ENCODE measurements around the gene SLC44A2. TPM values are rescaled to one million over a fixed set of nuclear protein-coding genes. Genes with fewer than 3 reads are reported as not detected.

Gene SLC44A2
- total RNA-seq, 1 donor from 2014 or later = 98.6 TPM

DNA sequence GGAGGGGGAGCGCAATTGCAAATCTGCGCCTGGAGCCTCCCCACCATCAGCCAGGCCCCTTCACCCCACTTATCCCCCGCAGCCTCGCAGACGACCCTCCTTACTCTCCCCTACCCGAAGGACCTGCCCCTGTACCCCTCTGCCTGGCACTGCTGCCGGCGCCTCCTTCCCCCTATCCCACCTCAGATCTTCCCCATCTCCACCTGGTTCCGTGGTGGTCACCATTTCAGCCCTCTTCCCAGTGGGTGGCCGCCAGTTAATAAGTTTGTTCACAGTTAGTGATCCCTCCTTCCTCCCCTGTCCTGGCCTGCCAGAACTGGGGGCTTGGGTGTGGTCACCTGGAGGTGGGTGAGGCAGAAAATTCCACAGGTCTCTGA, 397 bp downstream of the SLC44A2 start:
- H3K27ac Mint-ChIP-seq = no peak overlapping the region
- intact Hi-C loops (cut with micrococcal nuclease) = no loop called here
- H3K4me1 Mint-ChIP-seq = peaks cover 26% of the 10 kb centered on the region
- peaks cover 19% of the 10 kb centered on the region for H3K36me3 Mint-ChIP-seq (ENCODE audit: low read depth)
- H3K4me3 Mint-ChIP-seq = no peak overlapping the region
- no peak for DNase-seq
- H3K9me3 Mint-ChIP-seq = no peaks in the 10 kb centered on the region
- H3K27me3 Mint-ChIP-seq = no peaks in the 10 kb centered on the region

DNA sequence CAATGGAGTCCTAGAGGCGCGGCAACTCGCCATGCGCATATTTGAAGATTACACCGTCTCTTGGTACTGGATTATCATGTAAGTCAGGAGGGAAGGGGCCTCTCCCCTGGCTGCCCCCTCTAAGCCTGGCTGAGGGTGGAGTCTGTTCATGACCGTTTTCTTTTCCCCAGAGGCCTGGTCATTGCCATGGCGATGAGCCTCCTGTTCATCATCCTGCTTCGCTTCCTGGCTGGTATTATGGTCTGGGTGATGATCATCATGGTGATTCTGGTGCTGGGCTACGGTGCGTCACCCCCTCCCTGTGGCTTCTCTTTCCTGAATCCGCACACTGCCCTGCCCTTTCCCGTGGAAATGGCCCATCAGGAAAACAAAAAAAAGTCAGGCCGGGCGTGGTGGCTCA, 6.5 kb downstream of the SLC44A2 start:
- no peak for DNase-seq
- Mint-ChIP-seq H3K4me3 (no peak overlapping the region), H3K4me1 (peaks cover 3% of the 10 kb centered on the region), H3K36me3 (ENCODE audit: low read depth) (peaks cover 55% of the 10 kb centered on the region), H3K9me3 (no peaks in the 10 kb centered on the region), H3K27me3 (no peaks in the 10 kb centered on the region), H3K27ac (no peak overlapping the region)
- intact Hi-C loops (cut with micrococcal nuclease) = no loop called here

DNA sequence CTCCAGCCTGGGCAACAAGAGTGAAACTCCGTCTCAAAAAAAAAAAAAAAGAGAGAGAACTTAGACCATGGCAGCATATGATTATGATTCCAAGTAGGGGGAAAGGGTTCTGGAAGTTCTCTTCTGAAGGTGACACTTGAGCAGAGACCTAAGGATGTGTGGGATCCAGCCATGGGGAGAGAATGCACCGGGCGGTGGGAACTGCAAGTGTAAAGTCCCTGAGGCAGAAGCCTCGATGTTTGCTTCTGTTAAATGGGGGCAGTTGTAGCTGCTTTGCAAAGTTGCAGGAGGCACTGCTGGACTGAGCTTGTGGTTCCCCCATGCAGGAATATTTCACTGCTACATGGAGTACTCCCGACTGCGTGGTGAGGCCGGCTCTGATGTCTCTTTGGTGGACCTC, 9.1 kb downstream of the SLC44A2 start:
- no peak for DNase-seq
- H3K27ac Mint-ChIP-seq = no peak overlapping the region
- no peak overlapping the region for H3K4me3 Mint-ChIP-seq
- peaks cover 10% of the 10 kb centered on the region for H3K4me1 Mint-ChIP-seq
- peaks cover 60% of the 10 kb centered on the region for H3K36me3 Mint-ChIP-seq (ENCODE audit: low read depth)
- no peaks in the 10 kb centered on the region for H3K27me3 Mint-ChIP-seq
- H3K9me3 Mint-ChIP-seq = no peaks in the 10 kb centered on the region
- intact Hi-C loops (cut with micrococcal nuclease) = no loop called here

DNA sequence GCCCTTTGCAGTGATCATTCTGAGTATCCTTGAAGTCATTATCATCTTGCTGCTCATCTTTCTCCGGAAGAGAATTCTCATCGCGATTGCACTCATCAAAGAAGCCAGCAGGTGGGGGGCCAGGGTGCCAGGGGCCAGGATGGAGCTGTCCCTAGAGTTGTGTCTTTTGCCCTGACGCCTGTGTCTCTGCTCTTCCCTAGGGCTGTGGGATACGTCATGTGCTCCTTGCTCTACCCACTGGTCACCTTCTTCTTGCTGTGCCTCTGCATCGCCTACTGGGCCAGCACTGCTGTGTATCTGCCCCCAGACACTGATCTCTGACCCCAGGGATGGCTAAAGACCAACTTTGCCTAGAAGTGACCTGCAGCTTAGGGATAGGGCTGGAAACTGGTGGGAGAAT, 9.6 kb downstream of the SLC44A2 start:
- no peak overlapping the region for H3K27ac Mint-ChIP-seq
- no peaks in the 10 kb centered on the region for H3K9me3 Mint-ChIP-seq
- peaks cover 62% of the 10 kb centered on the region for H3K36me3 Mint-ChIP-seq (ENCODE audit: low read depth)
- H3K4me3 Mint-ChIP-seq = no peak overlapping the region
- H3K27me3 Mint-ChIP-seq = no peaks in the 10 kb centered on the region
- intact Hi-C loops (cut with micrococcal nuclease) = no loop called here
- DNase-seq = no peak
- peaks cover 10% of the 10 kb centered on the region for H3K4me1 Mint-ChIP-seq

DNA sequence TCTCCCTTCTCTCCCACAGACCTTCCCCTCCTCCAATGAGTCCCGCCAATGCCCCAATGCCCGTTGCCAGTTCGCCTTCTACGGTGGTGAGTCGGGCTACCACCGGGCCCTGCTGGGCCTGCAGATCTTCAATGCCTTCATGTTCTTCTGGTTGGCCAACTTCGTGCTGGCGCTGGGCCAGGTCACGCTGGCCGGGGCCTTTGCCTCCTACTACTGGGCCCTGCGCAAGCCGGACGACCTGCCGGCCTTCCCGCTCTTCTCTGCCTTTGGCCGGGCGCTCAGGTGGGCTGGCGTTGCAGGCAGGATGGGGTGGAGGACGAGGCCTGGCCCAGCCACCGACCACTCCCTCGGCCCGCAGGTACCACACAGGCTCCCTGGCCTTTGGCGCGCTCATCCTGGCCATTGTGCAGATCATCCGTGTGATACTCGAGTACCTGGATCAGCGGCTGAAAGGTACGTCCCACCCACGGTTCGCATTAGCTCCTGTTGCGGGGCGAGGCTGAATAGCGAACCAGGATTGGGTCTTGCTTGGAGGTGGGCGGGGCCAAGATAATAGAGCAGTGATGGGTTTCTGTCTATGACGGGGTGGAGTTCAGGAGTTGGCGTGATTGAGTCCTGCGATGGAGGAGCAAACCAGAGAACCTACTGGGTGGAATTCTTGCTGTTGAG, 11.1 kb downstream of the SLC44A2 start:
- no peaks in the 10 kb centered on the region for H3K9me3 Mint-ChIP-seq
- H3K27me3 Mint-ChIP-seq = no peaks in the 10 kb centered on the region
- H3K27ac Mint-ChIP-seq = no peak overlapping the region
- H3K4me1 Mint-ChIP-seq = peaks cover 12% of the 10 kb centered on the region
- no peak overlapping the region for H3K4me3 Mint-ChIP-seq
- peaks cover 63% of the 10 kb centered on the region for H3K36me3 Mint-ChIP-seq (ENCODE audit: low read depth)
- intact Hi-C loops (cut with micrococcal nuclease) = no loop called here
- DNase-seq = no peak

DNA sequence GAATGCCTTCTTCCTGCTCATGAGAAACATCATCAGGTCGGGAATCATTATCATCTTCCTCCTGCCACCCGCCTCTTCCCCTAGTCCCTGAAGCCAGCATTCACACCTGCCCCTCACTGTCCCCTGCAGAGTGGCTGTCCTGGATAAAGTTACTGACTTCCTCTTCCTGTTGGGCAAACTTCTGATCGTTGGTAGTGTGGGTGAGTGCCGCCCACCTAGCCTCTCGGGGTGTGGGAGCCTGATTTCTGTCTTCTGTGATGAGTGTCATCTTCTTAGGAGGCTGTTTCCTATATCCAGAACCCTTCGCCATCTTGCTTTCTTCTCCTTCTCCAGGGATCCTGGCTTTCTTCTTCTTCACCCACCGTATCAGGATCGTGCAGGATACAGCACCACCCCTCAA, 12.5 kb downstream of the SLC44A2 start:
- Mint-ChIP-seq H3K27me3 (no peaks in the 10 kb centered on the region), H3K4me1 (peaks cover 17% of the 10 kb centered on the region), H3K4me3 (no peak overlapping the region), H3K27ac (peak overlapping the region; percentile 38), H3K36me3 (ENCODE audit: low read depth) (peaks cover 66% of the 10 kb centered on the region), H3K9me3 (no peaks in the 10 kb centered on the region)
- intact Hi-C loops (cut with micrococcal nuclease) = no loop called here
- no peak for DNase-seq

DNA sequence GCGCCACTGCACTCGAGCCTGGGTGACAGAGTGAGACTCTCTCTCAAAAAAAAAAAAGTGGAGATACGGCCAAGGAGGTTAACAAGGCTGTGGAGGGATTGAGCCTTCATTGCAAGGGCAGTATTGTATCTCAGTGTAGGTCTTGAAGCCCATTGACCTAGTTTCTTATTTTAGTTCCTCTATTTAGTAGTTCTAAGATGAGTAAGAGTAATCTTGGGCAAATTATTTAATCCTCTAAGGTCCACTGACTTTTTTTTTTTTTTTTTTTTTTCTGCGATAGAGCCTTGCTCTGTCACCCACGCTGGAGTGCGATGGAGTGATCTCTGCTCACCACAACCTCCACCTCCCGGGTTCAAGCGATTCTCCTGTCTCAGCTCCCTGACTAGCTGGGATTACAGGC, 14.5 kb downstream of the SLC44A2 start:
- intact Hi-C loops (cut with micrococcal nuclease) = no loop called here
- peaks cover 33% of the 10 kb centered on the region for H3K4me1 Mint-ChIP-seq
- H3K27me3 Mint-ChIP-seq = no peaks in the 10 kb centered on the region
- H3K9me3 Mint-ChIP-seq = no peaks in the 10 kb centered on the region
- no peak overlapping the region for H3K27ac Mint-ChIP-seq
- DNase-seq = no peak
- peaks cover 58% of the 10 kb centered on the region for H3K36me3 Mint-ChIP-seq (ENCODE audit: low read depth)
- H3K4me3 Mint-ChIP-seq = no peak overlapping the region

DNA sequence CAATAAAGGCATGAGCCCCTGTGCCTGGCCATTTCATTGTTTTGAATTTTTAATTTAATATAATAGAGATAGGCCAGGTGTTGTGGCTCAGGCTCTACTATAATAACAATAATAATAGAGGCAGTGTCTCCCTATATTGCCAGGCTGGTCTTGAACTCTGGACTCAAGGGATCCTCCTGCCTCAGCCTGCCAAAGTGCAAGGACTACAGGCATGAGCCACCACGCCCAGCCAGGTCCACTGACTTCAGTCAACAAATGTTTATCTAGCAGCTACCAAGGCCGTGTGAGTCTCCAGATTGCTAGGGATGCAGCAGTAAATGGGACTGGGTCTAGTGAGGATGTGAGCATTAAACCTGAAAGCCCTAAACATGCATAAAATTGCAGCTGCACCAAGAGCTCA, 15.0 kb downstream of the SLC44A2 start:
- H3K27ac Mint-ChIP-seq = peak overlapping the region; percentile 29
- H3K27me3 Mint-ChIP-seq = no peaks in the 10 kb centered on the region
- intact Hi-C loops (cut with micrococcal nuclease) = no loop called here
- DNase-seq = no peak
- no peaks in the 10 kb centered on the region for H3K9me3 Mint-ChIP-seq
- peaks cover 33% of the 10 kb centered on the region for H3K4me1 Mint-ChIP-seq
- no peak overlapping the region for H3K4me3 Mint-ChIP-seq
- peaks cover 53% of the 10 kb centered on the region for H3K36me3 Mint-ChIP-seq (ENCODE audit: low read depth)

DNA sequence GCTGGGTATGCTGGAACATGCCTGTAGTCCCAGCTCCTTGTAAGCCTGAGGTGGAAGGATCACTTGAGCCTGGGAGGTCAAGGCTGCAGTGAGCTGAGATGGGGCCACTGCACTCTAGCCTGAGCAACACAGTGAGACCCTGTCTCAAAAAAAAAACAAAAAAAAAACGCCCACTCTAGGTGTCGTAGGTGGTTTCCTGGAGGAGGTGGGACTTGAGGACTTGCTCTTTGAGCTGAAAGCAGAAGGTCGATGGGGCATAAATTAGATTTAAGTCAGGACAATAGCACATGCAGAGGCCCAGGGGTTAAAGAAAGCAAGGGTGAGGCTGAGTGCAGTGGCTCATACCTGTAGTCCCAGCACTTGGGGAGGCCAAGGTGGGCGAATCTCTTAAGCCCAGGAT, 15.9 kb downstream of the SLC44A2 start:
- Mint-ChIP-seq H3K27me3 (no peaks in the 10 kb centered on the region), H3K4me1 (peaks cover 33% of the 10 kb centered on the region), H3K27ac (no peak overlapping the region), H3K36me3 (ENCODE audit: low read depth) (peaks cover 47% of the 10 kb centered on the region), H3K9me3 (no peaks in the 10 kb centered on the region), H3K4me3 (no peak overlapping the region)
- intact Hi-C loops (cut with micrococcal nuclease) = no loop called here
- DNase-seq = no peak

DNA sequence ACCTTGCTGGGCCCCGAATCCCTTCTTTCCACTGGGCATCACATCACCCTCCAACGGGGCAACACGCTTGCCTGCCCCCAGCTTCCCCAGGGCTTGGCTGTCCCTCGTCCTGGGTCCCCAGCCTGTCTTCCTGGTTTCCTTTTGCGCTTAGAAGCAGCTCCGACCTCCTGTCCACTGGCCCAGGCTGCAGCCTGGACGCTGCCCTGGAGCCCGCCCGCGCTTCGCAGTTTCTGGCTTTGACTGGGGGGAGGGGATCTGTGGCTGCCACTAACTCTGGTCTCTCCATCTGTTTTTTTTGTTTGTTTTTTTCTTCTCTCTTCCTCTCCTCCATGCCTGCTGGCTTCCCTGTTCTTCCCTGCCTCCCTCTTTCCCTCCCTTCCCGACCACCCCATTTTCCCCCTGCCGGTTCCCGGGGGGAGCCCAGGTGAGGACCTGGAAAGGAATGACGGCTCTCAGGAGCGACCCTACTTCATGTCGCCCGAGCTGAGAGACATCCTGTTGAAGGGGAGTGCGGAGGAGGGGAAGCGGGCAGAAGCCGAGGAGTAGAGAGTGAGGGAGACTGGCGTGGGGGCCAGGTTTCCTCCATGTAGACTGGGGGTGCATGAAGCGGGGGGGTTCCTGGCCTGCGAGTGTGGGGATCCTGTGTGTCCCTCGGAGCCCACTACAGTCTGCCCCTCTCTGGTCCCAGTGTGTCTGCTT, 17.3 kb downstream of the SLC44A2 start:
- H3K27ac Mint-ChIP-seq = peak overlapping the region; percentile 36
- no peaks in the 10 kb centered on the region for H3K9me3 Mint-ChIP-seq
- no peak overlapping the region for H3K4me3 Mint-ChIP-seq
- peaks cover 29% of the 10 kb centered on the region for H3K4me1 Mint-ChIP-seq
- no peaks in the 10 kb centered on the region for H3K27me3 Mint-ChIP-seq
- peaks cover 35% of the 10 kb centered on the region for H3K36me3 Mint-ChIP-seq (ENCODE audit: low read depth)
- no peak for DNase-seq
- intact Hi-C loops (cut with micrococcal nuclease) = no loop called here

DNA sequence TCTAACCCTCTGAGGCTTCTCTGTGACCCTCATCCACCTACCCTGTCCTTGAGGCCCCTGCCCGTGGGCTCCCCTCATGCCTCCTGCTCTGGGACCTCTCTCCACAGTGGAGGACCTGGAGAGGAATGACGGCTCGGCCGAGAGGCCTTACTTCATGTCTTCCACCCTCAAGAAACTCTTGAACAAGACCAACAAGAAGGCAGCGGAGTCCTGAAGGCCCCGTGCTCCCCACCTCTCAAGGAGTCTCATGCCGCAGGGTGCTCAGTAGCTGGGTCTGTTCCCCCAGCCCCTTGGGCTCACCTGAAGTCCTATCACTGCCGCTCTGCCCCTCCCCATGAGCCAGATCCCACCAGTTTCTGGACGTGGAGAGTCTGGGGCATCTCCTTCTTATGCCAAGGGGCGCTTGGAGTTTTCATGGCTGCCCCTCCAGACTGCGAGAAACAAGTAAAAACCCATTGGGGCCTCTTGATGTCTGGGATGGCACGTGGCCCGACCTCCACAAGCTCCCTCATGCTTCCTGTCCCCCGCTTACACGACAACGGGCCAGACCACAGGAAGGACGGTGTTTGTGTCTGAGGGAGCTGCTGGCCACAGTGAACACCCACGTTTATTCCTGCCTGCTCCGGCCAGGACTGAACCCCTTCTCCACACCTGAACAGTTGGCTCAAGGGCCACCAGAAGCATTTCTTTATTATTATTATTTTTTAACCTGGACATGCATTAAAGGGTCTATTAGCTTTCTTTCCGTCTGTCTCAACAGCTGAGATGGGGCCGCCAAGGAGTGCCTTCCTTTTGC, 18.0 kb downstream of the SLC44A2 start:
- Mint-ChIP-seq H3K27me3 (no peaks in the 10 kb centered on the region), H3K27ac (peak overlapping the region; percentile 66), H3K4me1 (peaks cover 27% of the 10 kb centered on the region), H3K9me3 (no peaks in the 10 kb centered on the region), H3K4me3 (no peak overlapping the region), H3K36me3 (ENCODE audit: low read depth) (peaks cover 28% of the 10 kb centered on the region)
- DNase-seq = no peak
- intact Hi-C loops (cut with micrococcal nuclease) = no loop called here

DNA sequence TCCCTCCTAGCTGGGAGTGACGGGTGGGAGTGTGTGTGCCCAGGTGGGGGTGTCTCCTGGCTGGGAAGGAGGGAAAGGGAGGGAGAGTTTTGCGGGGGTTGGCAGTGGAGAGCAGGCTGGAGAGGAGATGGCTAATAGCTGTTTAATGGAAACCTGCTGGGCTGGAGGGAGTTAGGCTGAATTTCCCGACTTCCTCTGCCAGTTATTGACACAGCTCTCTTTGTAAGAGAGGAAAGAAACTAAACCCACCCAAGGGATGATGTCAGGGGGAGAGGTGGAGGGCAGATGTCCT, 18.6 kb downstream of the SLC44A2 start:
- H3K9me3 Mint-ChIP-seq = no peaks in the 10 kb centered on the region
- H3K4me3 Mint-ChIP-seq = no peak overlapping the region
- H3K4me1 Mint-ChIP-seq = peaks cover 28% of the 10 kb centered on the region
- intact Hi-C loops (cut with micrococcal nuclease) = loop anchor here (1.0 kb wide), 1 partner anchor 63 kb away; no protein-coding TSS in a partner anchor
- H3K27ac Mint-ChIP-seq = peak overlapping the region; percentile 62
- DNase-seq = no peak
- H3K36me3 Mint-ChIP-seq (ENCODE audit: low read depth) = peaks cover 28% of the 10 kb centered on the region
- no peaks in the 10 kb centered on the region for H3K27me3 Mint-ChIP-seq

DNA sequence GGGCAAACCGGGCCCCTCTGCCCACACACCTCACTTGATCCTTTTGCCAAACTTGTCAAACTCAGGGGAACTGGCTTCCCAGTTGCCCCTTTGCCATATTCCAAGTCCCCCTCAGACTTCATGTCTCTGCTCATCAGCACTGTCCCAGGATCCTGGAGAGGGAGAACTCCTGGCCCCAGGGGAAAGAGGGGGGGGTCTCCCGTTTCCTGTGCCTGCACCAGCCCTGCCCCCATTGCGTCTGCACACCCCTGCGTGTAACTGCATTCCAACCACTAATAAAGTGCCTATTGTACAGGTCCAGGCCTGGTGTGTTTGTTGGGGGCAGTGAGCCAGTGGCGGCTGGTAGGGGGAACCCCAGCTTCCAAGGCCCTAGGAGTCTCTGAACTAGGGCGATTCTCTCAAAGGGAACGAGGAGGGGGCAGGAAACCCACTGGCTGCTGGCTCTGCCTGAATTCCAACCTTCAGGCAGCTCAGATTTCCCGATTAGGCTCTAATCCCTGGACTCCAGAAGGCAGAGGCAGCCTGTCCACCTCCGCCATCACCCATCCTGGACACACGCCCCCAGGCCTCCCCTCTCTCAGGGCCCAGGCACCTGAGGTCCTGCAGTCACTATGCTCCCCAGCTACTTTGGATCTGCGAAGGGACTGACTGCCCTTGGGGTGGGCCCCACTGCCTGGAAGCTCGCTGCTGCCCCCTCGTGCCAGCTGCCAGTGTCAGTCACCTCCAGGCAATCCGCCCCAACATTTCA, 19.1 kb downstream of the SLC44A2 start:
- peak; percentile 94 for DNase-seq
- no peaks in the 10 kb centered on the region for H3K27me3 Mint-ChIP-seq
- H3K4me1 Mint-ChIP-seq = peaks cover 28% of the 10 kb centered on the region
- H3K27ac Mint-ChIP-seq = no peak overlapping the region
- no peaks in the 10 kb centered on the region for H3K9me3 Mint-ChIP-seq
- no peak overlapping the region for H3K4me3 Mint-ChIP-seq
- intact Hi-C loops (cut with micrococcal nuclease) = loop anchor here (1.0 kb wide), 1 partner anchor 63 kb away; no protein-coding TSS in a partner anchor
- peaks cover 24% of the 10 kb centered on the region for H3K36me3 Mint-ChIP-seq (ENCODE audit: low read depth)

All from activated CD4-positive, alpha-beta T cell treated with anti-CD3 and anti-CD28 coated beads, Interleukin-2, amount 10 ng/mL, durations not matched to agents 24 days and 14 days (primary cell).